ENCODE results near the gene SF3B2. TPM values are rescaled to one million over a fixed set of nuclear protein-coding genes. Genes with fewer than 3 reads are reported as not detected.
"Not testable (repeated sequence)": the region's sequence is repeated elsewhere in the genome, so short reads cannot be mapped to it uniquely, and the experiment has no call there.

SF3B2 gene, protein sequence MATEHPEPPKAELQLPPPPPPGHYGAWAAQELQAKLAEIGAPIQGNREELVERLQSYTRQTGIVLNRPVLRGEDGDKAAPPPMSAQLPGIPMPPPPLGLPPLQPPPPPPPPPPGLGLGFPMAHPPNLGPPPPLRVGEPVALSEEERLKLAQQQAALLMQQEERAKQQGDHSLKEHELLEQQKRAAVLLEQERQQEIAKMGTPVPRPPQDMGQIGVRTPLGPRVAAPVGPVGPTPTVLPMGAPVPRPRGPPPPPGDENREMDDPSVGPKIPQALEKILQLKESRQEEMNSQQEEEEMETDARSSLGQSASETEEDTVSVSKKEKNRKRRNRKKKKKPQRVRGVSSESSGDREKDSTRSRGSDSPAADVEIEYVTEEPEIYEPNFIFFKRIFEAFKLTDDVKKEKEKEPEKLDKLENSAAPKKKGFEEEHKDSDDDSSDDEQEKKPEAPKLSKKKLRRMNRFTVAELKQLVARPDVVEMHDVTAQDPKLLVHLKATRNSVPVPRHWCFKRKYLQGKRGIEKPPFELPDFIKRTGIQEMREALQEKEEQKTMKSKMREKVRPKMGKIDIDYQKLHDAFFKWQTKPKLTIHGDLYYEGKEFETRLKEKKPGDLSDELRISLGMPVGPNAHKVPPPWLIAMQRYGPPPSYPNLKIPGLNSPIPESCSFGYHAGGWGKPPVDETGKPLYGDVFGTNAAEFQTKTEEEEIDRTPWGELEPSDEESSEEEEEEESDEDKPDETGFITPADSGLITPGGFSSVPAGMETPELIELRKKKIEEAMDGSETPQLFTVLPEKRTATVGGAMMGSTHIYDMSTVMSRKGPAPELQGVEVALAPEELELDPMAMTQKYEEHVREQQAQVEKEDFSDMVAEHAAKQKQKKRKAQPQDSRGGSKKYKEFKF
- total RNA-seq, result 70.4 TPM
- long read RNA-seq, transcript SF3B2-201 (22 exons, 2,903 nt), result major isoform, 70 of 125 reads
- long read RNA-seq, partial matches to known transcripts, result 33 of 125 reads
- long read RNA-seq, other reads (novel, unspliced or antisense), result 21 of 125 reads

DNA sequence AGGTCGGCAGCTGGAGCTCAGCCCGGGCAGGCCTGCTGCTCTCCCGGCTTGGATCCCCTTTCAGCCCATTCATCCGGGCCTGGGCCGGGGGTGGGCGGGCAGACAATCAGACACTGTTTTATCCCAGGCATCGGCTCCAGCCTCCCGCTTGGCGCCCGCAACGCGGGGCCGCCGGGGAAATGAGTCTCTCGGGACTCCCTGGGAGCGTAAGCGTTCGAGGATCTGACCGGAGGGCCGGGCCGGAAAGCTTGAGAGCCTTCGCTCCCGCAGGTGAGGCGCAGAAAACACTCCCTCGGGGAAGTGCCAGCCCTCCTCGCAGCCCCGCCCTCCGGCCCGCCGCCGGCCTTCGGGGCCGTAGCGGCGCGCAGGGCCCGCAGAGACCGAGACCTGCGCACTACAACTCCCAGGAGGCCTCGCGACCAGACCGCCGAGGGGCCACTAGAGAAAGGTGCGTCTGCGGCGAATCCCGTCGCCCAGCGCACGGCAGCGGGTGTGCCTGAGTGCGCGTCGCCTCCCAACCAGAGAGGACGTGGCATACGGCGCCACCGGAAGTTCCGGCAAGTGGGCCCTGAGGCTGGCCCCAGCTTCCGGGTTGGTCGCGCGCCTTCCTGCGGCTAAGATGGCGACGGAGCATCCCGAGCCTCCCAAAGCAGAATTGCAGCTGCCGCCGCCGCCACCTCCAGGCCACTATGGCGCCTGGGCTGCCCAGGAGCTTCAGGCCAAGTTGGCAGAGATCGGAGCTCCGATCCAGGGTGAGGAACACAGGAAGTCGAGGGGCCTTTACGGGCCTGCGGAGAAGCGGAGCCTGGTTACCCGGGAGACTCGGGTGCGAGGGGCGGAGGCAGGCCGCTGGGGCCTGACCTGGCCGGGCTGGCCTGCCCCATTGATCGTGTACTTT lies at the start of gene SF3B2:
Gene SF3B2, plus strand, starts transcription at position 599 of the 898 bp plus-strand sequence. Its CDS starts 21 bp downstream, at position 620.
- peak; percentile 99 for DNase-seq
- intact Hi-C loops (cut with micrococcal nuclease), result no loop called here
- ATAC-seq, result peak; percentile 97

DNA sequence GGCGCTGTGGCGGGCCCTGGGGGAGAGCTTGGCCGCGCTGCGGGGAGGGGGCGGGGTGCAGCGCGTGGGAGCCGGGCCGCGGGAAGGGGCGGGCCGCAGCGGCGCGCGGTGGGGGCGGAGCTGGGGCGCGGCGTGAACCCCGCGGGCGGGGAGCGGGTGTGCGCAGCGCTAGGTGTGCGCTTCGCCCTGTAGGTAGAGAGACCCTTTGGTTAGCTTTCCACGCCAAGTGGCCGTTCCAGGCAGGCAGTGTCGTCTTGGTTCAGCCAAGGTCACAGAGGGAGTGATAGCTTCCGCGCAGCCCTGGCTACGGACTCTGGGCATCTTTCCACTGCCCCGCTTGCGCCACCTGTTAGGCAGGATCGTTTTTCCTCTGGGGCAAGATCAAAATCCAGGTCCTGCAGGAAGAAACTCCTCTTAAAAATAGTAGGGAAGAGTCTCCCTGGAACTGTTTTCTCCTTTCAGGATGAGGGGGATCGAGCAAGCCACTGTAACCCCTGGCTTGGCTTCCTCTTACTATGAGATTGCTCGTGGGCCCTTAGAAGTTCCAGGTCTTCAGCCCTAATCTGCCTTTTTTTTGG lies 49.4 kb upstream of the SF3B2 start:
- intact Hi-C loops (cut with micrococcal nuclease), result no loop called here
- ATAC-seq (peak; percentile 90), DNase-seq (no peak)

DNA sequence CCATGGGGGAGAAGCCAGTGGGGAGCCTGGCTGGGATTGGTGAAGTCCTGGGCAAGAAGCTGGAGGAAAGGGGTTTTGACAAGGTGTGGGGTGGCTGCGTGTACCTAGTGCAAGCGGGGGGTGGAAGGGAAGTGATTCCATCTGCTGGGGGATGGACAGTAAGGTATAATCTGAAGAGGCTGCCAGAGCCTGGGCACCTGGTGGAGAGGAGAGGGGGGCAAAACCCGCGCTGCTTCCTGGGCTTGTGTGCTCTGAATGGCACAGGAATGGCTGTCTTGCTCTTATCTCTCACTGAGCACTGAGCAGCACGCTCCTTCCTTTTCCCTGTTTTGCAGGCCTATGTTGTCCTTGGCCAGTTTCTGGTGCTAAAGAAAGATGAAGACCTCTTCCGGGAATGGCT lies 48.9 kb upstream of the SF3B2 start:
- intact Hi-C loops (cut with micrococcal nuclease), result no loop called here
- DNase-seq, result no peak

DNA sequence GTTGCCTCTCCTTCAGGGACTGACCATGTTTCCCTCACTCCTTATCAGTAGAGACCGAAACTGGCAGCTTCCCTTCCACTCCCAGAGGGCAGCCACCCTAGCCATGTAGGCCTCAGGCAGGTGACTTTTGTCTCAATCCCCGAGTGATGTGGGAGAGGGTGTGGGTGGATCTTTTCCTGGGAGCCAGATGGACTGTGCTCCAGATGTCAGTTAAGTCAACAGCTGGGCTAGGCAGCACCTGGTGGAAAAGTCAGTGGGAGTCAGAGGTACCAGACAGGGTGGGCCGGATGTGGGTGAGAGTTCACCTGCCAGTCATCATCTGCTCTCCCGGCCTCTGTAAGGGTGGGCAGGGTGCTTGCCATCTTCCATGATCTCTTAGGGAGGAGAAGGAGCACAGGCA lies 48.0 kb upstream of the SF3B2 start:
- ATAC-seq, result no peak
- intact Hi-C loops (cut with micrococcal nuclease), result no loop called here
- no peak for DNase-seq

More for the DNA sequence above, 48.9 kb upstream of the SF3B2 start:
- ATAC-seq, result no peak

DNA sequence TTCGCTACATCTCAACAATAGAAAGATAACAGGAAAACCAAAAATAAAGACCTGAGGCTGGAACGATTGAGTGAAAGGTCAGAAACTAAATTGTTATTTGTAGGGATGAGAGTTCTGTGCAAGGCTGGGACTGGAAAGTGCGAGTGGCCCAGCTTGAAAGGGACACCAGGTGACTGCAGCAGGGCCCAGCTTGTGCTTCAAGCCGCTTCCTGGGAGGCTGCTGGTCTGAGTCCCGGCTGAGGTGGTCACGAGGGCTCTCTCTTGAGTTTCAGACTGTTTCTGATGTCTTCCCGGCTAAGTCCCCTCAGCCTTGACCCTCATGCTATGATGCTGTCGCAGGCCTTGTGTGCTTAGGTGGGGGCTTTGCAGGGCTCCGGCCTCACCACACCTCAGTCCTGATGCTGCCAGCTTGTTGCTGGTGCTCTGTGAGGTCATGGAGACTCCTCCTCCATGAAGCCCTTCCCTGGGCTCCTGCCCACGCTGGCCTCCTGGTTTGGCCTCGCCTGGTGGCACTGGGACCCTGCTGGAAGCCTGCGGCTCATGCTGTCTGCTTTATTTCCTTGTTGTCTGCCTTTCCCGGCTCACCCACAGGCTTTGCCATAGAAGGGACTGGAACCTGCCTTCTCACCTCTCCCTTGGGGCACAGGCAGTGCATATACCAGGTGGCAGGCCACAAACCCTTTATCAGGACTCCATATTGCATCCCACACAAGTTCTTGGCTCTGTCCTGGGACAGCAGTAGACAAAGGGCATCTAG lies 45.9 kb upstream of the SF3B2 start:
- DNase-seq (no peak), ATAC-seq (no peak)
- intact Hi-C loops (cut with micrococcal nuclease), result no loop called here

DNA sequence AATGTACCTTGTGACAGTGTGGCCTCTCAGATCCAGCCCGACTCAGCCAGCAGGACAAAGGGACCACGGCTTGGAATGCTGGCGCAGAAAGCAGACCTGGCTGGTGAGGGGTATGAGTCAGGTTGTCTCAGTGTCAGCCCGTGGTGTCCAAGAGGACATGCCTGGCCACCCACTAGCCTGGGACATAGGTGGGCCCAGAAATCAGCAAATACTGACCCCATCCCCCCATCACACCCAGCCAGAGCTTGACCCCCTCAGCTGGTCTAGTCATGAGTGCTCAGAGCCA lies 45.3 kb upstream of the SF3B2 start:
- DNase-seq (no peak), ATAC-seq (no peak)
- intact Hi-C loops (cut with micrococcal nuclease), result no loop called here

DNA sequence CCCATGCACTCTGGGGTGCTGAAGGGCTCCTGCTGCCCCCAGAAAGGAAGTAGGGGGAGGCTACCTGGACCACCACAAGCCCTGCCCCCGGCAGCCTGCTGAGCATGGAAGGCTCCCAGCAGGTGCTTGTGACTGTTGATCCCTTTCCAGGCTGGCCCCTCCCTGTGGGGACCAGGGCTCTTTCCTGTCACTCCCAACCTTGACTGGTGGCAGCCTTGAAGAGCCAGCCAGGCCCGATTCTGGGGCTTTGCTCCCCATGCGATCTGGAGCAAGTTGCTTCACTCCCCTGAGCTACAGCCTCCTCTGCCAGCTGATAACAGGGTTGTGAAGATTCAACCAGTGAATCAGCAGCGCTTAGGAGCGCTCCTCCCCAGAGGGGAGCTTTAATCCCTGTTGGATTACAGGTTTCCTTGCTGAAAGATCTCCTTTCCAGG lies 44.9 kb upstream of the SF3B2 start:
- intact Hi-C loops (cut with micrococcal nuclease), result no loop called here
- no peak for ATAC-seq
- no peak for DNase-seq

DNA sequence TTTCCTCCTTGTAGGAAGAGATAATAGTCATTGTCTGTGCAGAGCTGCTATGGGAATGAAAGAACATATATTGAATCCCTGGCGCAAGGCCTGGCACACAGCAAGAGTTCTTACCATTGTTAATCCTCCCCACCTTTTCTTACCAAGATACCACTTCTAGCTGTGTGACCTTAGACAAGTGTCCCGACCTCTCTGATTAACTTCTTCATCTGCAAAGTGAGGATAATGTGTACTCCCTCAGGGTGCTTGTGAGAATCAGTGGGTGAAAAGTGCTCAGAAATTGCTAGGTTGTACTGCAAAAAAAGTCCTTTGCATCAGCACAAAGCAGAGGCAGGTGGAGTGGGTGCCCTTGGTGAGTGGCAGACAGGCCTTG lies 44.1 kb upstream of the SF3B2 start:
- intact Hi-C loops (cut with micrococcal nuclease), result no loop called here
- ATAC-seq, result no peak
- DNase-seq, result no peak

DNA sequence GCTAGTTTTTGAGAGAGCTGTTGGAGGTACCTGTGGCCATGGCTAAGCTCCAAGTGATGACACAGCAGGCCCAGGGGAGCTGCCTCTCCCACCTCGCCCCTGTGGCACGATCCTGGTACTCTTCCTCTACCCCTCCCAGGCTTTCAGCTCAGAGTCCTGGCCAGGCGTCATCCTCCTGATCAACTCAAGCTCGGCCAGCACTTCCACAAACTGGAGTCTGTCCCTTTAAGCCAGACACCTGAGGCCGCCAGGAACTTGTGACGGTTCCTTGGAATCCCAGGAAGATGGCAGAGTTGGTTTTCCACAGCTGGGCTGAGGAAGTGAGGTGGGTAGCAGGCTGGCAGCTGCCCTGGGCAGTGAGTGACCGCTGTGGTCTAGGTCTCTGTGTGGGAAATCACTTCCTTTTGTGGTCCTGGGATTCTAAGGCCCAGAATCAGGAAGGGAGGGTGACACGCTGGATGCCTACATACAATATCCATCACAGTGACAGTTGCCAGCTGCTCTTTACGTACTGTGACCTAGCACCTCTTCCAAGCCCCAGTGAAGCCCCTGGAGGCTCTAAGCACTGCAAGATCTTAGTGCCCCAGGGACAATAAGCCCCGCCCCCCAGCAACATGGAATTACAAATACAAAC lies 43.6 kb upstream of the SF3B2 start:
- DNase-seq, result no peak
- intact Hi-C loops (cut with micrococcal nuclease), result no loop called here
- ATAC-seq, result no peak

DNA sequence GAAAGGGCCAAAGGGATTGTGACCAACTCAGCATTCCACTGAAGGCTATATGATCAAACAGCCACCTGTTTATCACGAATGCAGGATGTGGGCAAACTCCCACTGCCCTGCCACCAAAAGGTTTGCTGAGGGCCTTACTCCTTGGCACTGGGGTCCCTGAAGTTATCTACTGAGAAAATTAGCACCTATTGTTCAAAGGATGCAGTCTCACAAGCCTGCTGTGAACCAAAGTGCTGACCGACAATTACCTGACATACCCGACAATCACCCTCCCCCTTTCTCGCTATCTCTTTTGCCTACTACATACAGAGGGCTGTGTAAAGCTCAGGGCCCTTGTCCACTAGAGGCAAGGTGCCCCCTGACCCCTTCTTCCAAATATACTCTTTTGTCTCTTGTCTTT lies 42.1 kb upstream of the SF3B2 start:
- ATAC-seq; DNase-seq; intact Hi-C loops (cut with micrococcal nuclease): not testable (repeated sequence)

DNA sequence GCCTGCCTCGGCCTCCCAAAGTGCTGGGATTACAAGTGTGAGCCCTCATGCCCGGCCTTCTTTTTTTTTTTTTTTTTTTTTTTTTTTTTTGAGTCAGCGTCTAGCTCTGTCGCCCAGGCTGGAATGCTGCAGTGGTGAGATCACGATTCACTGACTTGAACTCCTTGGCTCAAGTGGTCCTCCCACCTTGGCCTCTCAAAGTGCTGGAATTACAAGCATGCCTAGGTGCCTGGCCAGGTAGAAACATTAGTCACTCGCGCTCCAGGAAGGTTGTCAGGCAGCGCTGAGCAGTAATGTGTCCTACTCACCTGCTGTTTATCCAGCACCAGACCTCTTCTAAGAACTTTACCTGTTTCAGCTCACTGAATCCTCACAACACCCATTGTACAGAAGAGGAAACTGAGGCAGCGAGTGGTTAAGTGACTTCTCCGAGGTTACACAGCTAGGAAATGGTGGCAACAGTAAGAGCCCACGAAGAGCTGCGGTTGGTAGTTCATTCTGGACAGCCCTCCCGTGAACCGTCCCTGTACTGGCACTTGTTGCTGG lies 40.9 kb upstream of the SF3B2 start:
- no peak for DNase-seq
- no peak for ATAC-seq
- intact Hi-C loops (cut with micrococcal nuclease), result no loop called here

DNA sequence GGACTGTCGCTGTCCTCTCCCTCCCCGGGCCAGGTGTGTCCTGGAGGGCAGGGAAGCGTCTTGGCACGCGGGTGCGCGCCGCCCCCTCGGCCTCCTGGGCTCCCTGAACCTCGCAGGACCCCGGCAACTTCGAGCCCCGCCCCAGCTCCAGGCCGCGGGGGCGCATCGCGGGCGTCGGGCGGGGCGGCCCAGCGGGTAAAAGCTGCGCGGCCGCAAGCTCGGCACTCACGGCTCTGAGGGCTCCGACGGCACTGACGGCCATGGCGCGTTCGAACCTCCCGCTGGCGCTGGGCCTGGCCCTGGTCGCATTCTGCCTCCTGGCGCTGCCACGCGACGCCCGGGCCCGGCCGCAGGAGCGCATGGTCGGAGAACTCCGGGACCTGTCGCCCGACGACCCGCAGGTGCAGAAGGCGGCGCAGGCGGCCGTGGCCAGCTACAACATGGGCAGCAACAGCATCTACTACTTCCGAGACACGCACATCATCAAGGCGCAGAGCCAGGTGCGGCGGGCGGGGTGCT lies 40.3 kb upstream of the SF3B2 start, which contains the start of gene CST6:
Gene CST6, plus strand, starts transcription at position 224 of the 519 bp plus-strand sequence. Its CDS starts 37 bp downstream, at position 261.
- intact Hi-C loops (cut with micrococcal nuclease), result no loop called here
- ATAC-seq (no peak), DNase-seq (no peak)

DNA sequence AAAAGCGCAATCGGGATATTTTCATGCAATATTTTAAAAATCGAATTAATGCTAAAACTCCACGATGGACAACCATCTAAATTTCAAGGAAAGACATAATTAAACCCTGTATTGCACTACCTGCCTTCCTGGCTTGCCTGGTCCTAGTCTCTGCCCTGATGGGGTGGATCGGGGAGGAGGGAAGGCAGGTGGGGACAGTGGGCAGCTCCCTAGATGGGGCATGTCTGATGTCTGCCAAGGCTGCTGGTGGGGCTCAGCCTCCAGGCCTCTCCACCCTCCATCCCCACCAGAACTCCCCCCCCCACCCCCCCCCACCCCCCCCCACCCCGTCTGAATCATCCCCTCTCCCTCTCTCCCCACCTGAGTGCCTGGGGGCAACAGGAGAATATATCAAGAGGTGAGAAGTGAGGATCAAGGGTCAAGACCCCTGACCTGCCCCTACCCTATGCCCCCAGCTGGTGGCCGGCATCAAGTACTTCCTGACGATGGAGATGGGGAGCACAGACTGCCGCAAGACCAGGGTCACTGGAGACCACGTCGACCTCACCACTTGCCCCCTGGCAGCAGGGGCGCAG lies 39.7 kb upstream of the SF3B2 start:
- intact Hi-C loops (cut with micrococcal nuclease), result no loop called here
- no peak for DNase-seq
- ATAC-seq, result no peak

DNA sequence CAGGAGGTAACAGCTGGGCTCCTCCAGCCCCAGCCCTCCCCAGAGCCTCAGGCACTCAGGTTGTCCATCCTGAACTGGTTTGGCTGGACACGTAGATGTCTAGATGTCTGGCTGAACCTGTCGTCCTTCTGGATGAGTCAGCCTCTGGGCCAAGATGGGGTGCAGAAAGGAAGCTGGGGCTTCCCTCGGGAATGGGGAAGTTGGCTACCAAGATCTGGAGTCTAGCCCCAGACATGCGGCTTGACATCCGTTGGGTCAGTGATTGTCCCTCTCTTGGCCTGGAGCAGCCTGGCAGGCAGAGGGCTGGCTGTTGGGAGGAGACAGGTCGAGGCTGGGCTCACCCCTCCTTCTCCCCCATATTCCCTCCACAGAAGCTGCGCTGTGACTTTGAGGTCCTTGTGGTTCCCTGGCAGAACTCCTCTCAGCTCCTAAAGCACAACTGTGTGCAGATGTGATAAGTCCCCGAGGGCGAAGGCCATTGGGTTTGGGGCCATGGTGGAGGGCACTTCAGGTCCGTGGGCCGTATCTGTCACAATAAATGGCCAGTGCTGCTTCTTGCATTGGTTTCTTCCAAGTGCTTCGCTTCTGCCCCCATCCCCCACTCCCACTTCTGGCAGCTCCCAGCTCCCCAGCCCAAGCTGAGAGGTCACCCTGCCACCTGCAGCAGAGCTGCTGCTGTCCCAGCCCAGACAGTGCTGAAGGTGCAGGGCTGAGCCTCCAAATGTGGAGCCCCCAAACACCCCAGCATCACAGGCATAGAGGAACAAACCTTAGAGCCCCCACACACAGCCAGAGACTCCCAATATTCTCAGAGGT lies 39.0 kb upstream of the SF3B2 start:
- no peak for DNase-seq
- intact Hi-C loops (cut with micrococcal nuclease), result no loop called here

DNA sequence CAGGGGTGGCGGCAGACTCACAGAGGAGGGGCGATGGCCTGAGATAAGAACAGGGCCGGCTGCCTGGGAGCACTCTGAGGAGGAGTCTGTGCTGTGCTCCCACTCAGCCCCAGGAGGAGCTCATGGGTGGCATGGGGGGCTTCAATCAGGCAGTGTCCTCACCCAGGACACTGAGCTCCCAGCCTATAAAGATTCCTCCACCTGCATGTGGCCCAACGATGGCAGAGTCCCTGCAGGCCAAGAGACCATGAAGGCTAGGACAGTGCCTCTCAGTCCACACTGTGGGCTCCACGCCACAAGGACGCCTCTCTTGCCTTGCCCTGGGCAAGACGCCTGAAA lies 38.4 kb upstream of the SF3B2 start:
- no peak for ATAC-seq
- DNase-seq, result no peak
- intact Hi-C loops (cut with micrococcal nuclease), result no loop called here

More for the DNA sequence above, 39.0 kb upstream of the SF3B2 start:
- ATAC-seq, result no peak

DNA sequence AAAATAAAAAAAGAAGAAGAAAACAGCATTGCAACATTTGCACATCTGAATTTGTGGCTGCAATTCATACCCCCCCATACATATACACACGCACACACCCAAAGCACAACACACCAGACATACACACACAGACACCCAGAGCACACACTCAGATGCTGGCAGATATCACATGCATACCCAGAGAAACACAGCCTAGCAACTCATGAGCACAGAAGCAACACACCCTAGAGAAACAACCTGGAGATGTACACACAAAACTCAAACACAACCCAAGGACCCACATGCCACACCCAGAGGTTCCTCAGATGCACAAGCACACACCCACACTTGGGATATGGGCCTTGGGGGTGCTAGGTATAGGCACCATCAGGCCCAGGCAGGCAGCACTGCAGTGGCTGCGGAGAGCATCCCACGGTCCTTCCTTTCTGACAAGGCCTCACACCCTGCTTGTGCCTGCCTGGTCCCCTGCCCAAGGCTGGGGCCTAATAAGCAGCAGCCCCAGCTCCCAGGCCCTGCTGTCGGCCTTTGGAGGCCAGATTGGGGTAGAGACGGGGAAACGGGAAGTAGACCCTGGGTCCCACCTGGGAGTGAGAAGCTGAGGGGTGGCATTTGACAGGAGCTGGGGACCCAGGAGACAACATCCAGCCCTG lies 37.2 kb upstream of the SF3B2 start:
- ATAC-seq (no peak), DNase-seq (no peak)
- intact Hi-C loops (cut with micrococcal nuclease), result no loop called here
